CD4-positive, alpha-beta T cell treated with Interleukin-4 for 4 hours (primary cell): ENCODE data around the gene TRAM2.
"Not testable (repeated sequence)": the region's sequence is repeated elsewhere in the genome, so short reads cannot be mapped to it uniquely, and the experiment has no call there.

Experiments
- DNase-seq: peaks from one replicate; pipeline ENCODE4 v3.0.0-alpha.2; 2020

TRAM2 gene

DNA sequence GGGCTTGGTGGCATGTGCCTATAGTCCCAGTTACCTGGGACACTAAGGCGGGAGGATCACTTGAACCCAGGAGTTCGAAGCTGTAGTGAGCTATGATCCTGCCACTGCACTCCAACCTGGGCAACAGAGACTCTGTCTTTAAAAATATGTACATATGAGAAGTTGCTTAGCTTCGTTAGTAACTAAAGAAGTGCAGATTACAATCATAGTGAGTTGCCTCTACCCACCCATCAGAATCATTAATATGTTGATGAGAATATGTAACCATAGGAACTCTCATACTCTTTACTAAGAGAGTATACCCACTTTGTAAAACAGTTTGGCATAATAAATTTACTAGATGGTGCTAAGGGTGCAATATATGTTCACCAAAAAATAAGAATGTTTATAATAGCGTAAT, 102.7 kb downstream of the TRAM2 start:
- DNase-seq: no peak

DNA sequence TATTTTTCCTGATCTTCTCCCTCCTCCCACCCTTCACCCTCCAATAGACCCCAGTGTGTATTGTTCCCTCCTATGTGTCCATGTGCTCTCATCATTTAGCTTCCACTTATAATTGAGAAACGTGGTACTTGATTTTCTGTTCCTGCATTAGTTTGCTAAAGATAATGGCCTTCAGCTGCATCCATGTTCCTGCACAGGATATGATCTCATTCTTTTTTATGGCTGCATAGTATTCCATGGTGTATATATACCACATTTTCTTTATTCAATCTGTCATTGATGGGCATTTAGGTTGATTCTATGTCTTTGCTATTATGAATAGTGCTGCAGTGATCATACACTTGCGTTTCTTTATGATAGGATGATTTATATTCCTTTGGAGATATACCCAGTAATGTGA, 115.7 kb downstream of the TRAM2 start:
- DNase-seq: not testable (repeated sequence)

DNA sequence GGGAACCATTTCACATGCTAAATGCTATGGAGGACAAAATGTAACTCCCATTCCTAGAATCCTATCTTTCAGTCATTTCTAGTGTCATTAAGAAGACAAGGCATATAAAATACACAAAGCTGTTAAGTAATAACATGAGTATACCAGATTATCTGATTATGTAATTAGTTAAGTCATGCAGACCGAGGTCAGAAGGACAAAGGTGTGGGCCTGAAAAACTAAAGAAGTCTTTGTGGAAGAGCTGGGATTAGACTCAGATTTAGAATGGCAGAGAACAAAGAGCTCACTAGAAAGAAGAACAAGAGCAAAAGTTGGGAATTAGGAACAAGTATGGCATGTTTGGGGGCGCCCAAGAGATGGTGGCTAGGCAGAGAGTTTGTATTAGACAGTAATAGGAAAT, 119.8 kb downstream of the TRAM2 start:
- DNase-seq: no peak

DNA sequence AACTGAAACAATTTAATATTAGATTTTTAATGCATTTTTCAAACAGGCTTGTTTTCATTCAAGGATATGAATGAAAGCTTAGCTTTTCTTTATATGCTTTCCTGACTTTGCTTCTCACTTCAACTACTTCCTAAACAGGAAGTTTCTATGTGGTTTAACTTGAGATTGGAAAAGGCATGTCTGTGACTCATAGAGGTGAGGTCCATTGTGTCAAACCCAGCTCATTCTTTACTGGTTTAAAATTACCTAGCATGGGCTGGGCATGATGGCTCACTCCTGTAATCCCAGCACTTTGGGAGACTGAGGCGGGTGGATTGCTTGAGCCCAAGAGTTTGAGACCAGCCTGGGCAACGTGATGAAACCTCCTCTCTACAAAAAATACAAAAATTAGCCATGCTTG, 122.3 kb downstream of the TRAM2 start:
- no peak for DNase-seq
